Vagina (tissue), 2 donors: Measurements from ENCODE around the gene LSG1.

Experiments
- CTCF ChIP-seq, 3 experiments: fragments of 450-650 bp in 2 of 3; fragments of 200-600 bp in 1 of 3; sonication (generic) in 1 of 3; IDR thresholded peaks; one replicate each; pipeline ENCODE4 v1.5.1; 2017 to 2019; ENCODE audit warnings: antibody characterized with exemption in 3 of 3, mild to moderate bottlenecking in 2 of 3, moderate library complexity in 2 of 3
- POLR2AphosphoS5 ChIP-seq, 2 donors: sonication (generic); formaldehyde crosslinking; IDR thresholded peaks; one replicate each; pipeline ENCODE4 v1.9.0; 2017; ENCODE audit warnings: antibody characterized with exemption in 2 of 2, mild to moderate bottlenecking in 2 of 2, low read depth in 1 of 2; ENCODE audit not compliant: insufficient read depth in 1 of 2

- TF ChIP-seq POLR2AphosphoS5 (IDR thresholded peaks at IDR 0.05; ENCODE audit: insufficient read depth in 1 of 2, low read depth in 1 of 2): peak in 1 of 2 donors; percentile 93
- TF ChIP-seq CTCF (IDR thresholded peaks at IDR 0.05): no peak
Measured at GRCh38 chr3:194592798-194593752, 78.9 kb downstream of the LSG1 start.
